Lung (tissue), 12 donors: ENCODE data around the gene DNAL1. TPM values are rescaled to one million over a fixed set of nuclear protein-coding genes. Genes with fewer than 3 reads are reported as not detected.

Source experiments
- ATAC-seq: fragments of 200-7000 bp; cut with Tn5 transposase; one replicate; pipeline ENCODE4 v1.9.1; 2020; ENCODE audit warnings: moderate number of reproducible peaks; ENCODE audit not compliant: insufficient read depth, low FRiP score
- DNase-seq, 3 donors: peaks; one replicate each; pipeline ENCODE4 v3.0.0-alpha.2; 2013 to 2017
- H3K27ac ChIP-seq, 2 donors: one replicate each; pipeline ENCODE4 v1.5.1; 2013; ENCODE audit warnings: mild to moderate bottlenecking in 2 of 2, moderate library complexity in 2 of 2, control low read depth in 1 of 2, inconsistent platforms in 1 of 2, low read depth in 1 of 2, low read length in 1 of 2
- H3K27me3 ChIP-seq, 3 donors: one replicate each; pipeline ENCODE4 v1.5.1; 2013; ENCODE audit warnings: low read length in 2 of 3; ENCODE audit not compliant: control insufficient read depth in 3 of 3, insufficient read depth in 3 of 3
- H3K36me3 ChIP-seq, 4 donors: one replicate each; pipeline ENCODE4 v1.5.1; 2013; ENCODE audit warnings: low read length in 4 of 4, mild to moderate bottlenecking in 1 of 4, moderate library complexity in 1 of 4; ENCODE audit not compliant: control insufficient read depth in 4 of 4, insufficient read depth in 4 of 4
- H3K4me1 ChIP-seq, 5 donors: one replicate each; pipeline ENCODE4 v1.5.1; 2013; ENCODE audit warnings: low read length in 5 of 5, mild to moderate bottlenecking in 2 of 5, moderate library complexity in 1 of 5; ENCODE audit not compliant: control insufficient read depth in 5 of 5, insufficient read depth in 5 of 5
- H3K4me3 ChIP-seq: one replicate; pipeline ENCODE4 v1.5.1; 2013; ENCODE audit warnings: mild to moderate bottlenecking, control low read depth, moderate library complexity
- H3K9ac ChIP-seq, 2 donors: one replicate each; pipeline ENCODE4 v1.5.1; 2013; ENCODE audit warnings: low read length in 2 of 2, control low read depth in 1 of 2; ENCODE audit not compliant: insufficient read depth in 1 of 2
- H3K9me3 ChIP-seq, 4 donors: one replicate each; pipeline ENCODE4 v1.5.1; 2013; ENCODE audit warnings: low read length in 3 of 4, mild to moderate bottlenecking in 1 of 4, moderate library complexity in 1 of 4; ENCODE audit not compliant: control insufficient read depth in 4 of 4, insufficient read depth in 3 of 4
- CTCF ChIP-seq: IDR thresholded peaks from 2 replicates; pipeline ENCODE4 v1.5.1; 2012; ENCODE audit warnings: mild to moderate bottlenecking; ENCODE audit errors: control extremely low read depth, extremely low read depth
- WGBS, 2 donors: extraction: QIAGEN DNeasy Blood & Tissue Kit; methylation state at CpG; one replicate each; pipeline ENCODE4 v1.1.7; 2013; 5-methylcytosine and 5-hydroxymethylcytosine counted together
- polyA plus RNA-seq, 2 donors: library from polyadenylated mRNA; stranded (reverse); fragments of 200-250 nt; gene quantifications; one replicate each; pipeline ENCODE4 v1.2.1, GENCODE V29; 2013
- total RNA-seq, 2 donors: library from RNA; depleted of rRNA in 1 of 2; stranded (reverse); fragments of >200 nt in 1 of 2; gene quantifications; one replicate each; pipeline ENCODE4 v1.2.1, GENCODE V29; 2014 to 2021
- donor health status: control.
- donor health status: control.
- donor health status: Bipolar disorder and iron deficiency.
- donor health status: healthy.
- donor health status: DM: yes; HTN: yes; CAD: no.

Gene DNAL1
- total and polyA plus RNA-seq, 4 donors = 5.7 to 25.5 (median 16.6) TPM

GRCh38 chr14:73715707-73716106 is 70.9 kb downstream of the DNAL1 start:
- H3K9ac ChIP-seq = no peak overlapping the region
- ATAC-seq = no peak

GRCh38 chr14:73717266-73717665 is 72.5 kb downstream of the DNAL1 start:
- Histone ChIP-seq H3K36me3 (peaks cover 3 to 42% (median 29%) of the 10 kb centered on the region in 4 donors), H3K27ac (peak overlapping the region in 1 of 2 donors; percentile 0), H3K4me3 (no peak overlapping the region), H3K9me3 (no peaks in the 10 kb centered on the region), H3K27me3 (no peaks in the 10 kb centered on the region), H3K4me1 (peaks cover 0 to 40% (median 13%) of the 10 kb centered on the region in 5 donors), H3K9ac (peak overlapping the region in 1 of 2 donors; percentile 17)
- DNase-seq = peak; percentile 60 to 83 (median 78)
- 88% methylated on average over 3 of the region's 3 CpGs for WGBS, 2 donors
- TF ChIP-seq CTCF = no peak
- no peak for ATAC-seq

More at GRCh38 chr14:73715707-73716106, 70.9 kb downstream of the DNAL1 start:
- 95% methylated on average over 4 of the region's 4 CpGs for WGBS, 2 donors
- Histone ChIP-seq H3K27me3 (no peaks in the 10 kb centered on the region), H3K4me1 (peaks cover 0 to 47% (median 13%) of the 10 kb centered on the region in 5 donors), H3K36me3 (peaks cover 3 to 32% (median 19%) of the 10 kb centered on the region in 4 donors), H3K9me3 (no peaks in the 10 kb centered on the region), H3K4me3 (no peak overlapping the region), H3K27ac (no peak overlapping the region)
- no peak for TF ChIP-seq CTCF
- no peak for DNase-seq

- H3K4me3 ChIP-seq = no peak overlapping the region
- no peak for TF ChIP-seq CTCF
- H3K9me3 ChIP-seq = no peaks in the 10 kb centered on the region
- DNase-seq = peak; percentile 68 to 91 (median 72)
- H3K27me3 ChIP-seq = no peaks in the 10 kb centered on the region
- no peak for ATAC-seq
- H3K27ac ChIP-seq = peak overlapping the region; percentile 46 to 48
- 79 to 88% methylated on average over 20 of the region's 20 CpGs for WGBS, 2 donors
- H3K36me3 ChIP-seq = peaks cover 3 to 47% (median 34%) of the 10 kb centered on the region in 4 donors
- peak overlapping the region in 1 of 2 donors; percentile 74 for H3K9ac ChIP-seq
- H3K4me1 ChIP-seq = peaks cover 0 to 40% (median 13%) of the 10 kb centered on the region in 5 donors
Measured at GRCh38 chr14:73717711-73718417, 73.1 kb downstream of the DNAL1 start.
